Stimulated activated naive CD8-positive, alpha-beta T cell treated with anti-CD3 and anti-CD28 coated beads, Interleukin-15, Interleukin-2, amounts not matched to agents 100 U/mL and 50 U/mL, for 24 hours (primary cell): ENCODE measurements around the gene HECTD4.
"Not testable (repeated sequence)": the region's sequence is repeated elsewhere in the genome, so short reads cannot be mapped to it uniquely, and the experiment has no call there.

Experiments
- ATAC-seq: fragments of 150-1000 bp; cut with Tn5 transposase; one replicate; pipeline ENCODE4 v1.10.0; 2021
- DNase-seq: peaks from one replicate; pipeline ENCODE4 v3.0.0; 2021

Gene HECTD4

DNA sequence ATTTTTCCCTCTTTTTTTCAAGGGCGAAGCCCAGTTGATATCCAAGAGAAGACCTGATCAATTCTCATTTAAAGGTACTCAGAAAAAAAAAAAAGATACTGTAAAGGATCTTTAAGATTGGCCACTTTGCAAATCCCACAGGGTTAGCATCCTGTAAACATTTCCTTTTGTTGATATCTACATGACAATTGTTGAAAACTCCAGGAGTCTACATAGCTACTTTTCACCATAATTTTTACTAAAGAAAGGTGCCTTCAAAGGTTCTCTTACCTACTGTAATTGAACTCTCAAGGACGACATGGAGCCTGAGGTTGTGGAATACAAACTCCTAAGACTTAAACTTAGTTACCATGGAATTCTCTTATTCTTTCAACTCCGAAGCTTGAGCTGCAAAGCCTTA, 125.5 kb downstream of the HECTD4 start:
- ATAC-seq = no peak

DNA sequence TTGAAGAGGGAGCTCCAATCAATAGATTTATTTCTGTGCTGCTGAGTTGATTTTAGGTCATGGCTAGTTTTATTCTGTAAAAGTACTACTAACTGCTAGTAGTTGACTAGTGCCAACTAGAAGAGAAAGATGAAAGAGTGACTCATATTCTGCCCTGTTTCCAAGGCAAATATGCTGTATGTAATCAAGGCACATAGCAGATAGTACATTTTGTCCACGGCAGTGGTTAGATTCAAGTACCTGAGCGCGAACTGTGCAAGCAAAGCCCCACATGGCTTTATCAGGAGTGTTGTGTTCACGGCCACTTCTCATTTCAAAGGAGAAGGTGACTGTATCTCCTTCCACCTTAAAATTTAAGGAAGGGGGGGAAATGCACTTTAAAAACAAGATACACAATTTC, 130.0 kb downstream of the HECTD4 start:
- DNase-seq (no peak), ATAC-seq (no peak)

More for the DNA sequence above, 125.5 kb downstream of the HECTD4 start:
- no peak for DNase-seq

- not testable (repeated sequence) for ATAC-seq, DNase-seq
Observed at GRCh38 chr12:112244902-112245301, 137.3 kb downstream of the HECTD4 start.

DNA sequence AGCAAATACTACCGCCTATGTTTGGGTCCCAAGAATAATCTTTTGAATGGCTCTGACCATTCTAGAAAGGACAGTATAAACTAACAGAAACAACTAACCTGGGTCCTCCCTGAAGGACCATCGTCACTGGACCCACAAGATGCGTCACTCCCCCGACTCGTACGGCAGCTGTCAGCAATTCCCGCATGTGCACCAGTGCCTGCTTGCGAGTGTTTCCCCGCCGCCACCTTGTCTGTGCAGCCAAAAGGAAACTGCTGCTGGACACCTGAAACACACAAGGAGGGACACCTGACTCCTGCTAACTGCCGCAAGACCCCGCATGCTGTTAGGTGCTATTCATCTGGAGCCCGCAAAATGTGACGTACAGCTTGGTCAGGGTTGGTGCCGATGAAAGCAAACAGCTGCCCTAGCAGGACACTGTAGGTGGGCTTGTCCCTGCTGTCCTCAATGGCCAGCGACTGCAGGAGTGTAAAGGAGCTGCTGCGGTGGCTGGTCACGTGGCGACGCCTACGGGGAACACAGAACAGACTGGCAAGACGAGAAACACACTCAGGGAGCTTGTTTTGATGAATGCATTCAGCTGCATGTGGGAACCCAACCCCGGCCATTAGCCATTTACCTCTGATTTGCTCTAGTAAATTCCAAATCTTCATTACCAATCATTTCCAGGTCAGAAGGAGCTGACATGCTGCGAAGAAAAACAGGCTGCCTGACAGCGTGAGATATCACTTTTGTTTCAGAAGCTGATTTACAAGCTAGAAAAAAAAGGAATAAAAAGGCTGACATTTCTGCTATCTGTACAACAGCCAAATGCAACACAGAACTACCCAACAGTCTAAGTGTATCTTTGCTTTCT, 138.7 kb downstream of the HECTD4 start:
- no peak for ATAC-seq
- DNase-seq = no peak

GRCh38 chr12:112241176-112241575, 141.1 kb downstream of the HECTD4 start:
- DNase-seq (no peak), ATAC-seq (no peak)

- ATAC-seq = no peak
- no peak for DNase-seq
Observed at GRCh38 chr12:112239881-112240280, 142.3 kb downstream of the HECTD4 start.

GRCh38 chr12:112239020-112239419, 143.2 kb downstream of the HECTD4 start:
- no peak for ATAC-seq

GRCh38 chr12:112238441-112238840, 143.8 kb downstream of the HECTD4 start:
- no peak for ATAC-seq
- DNase-seq = no peak

More at GRCh38 chr12:112239020-112239419, 143.2 kb downstream of the HECTD4 start:
- DNase-seq = no peak

DNA sequence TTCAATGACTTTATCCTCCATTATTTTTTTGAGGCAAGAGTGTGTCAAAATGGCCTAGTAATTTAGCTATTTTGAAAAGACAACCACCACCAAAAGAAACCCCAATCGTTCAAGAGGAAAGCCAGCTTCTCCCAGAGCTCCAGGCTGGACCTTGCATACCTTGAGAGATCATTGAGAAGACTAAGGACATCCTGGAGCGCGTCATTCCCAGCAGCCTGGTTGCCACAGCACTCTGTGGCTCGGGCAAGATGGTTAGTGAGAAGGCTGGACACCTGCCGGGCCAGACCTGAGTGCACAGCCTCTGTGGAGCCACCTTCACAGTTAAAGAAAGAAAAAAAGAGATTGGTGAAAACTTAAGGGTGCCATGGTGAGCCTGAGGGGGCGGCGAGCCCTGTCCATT, 145.4 kb downstream of the HECTD4 start:
- ATAC-seq = no peak
- DNase-seq = no peak

DNA sequence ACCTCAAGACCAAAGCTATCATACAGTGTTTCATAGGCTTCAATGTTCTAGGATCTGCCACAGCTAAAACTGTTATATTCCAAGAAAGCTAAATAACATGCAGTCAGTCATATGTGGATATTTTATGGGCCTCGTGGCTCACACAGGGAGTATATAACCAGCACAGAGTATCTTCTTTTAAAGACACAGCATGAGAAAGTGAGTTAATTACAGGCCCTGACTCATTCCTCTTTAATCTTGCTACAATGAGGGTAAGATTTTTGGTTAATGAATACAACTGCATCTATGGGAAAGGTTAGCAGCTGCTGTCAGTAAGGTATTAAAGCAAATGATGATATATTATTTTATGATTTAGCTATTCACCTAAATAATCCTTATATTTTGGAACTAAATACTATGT, 145.8 kb downstream of the HECTD4 start:
- ATAC-seq = no peak

GRCh38 chr12:112234303-112234702, 147.9 kb downstream of the HECTD4 start:
- DNase-seq (no peak), ATAC-seq (no peak)

More for the DNA sequence above, 145.8 kb downstream of the HECTD4 start:
- no peak for DNase-seq

GRCh38 chr12:112233242-112233641, 149.0 kb downstream of the HECTD4 start:
- ATAC-seq (no peak), DNase-seq (no peak)

- DNase-seq (no peak), ATAC-seq (no peak)
Observed at GRCh38 chr12:112230136-112230535, 152.1 kb downstream of the HECTD4 start.

DNA sequence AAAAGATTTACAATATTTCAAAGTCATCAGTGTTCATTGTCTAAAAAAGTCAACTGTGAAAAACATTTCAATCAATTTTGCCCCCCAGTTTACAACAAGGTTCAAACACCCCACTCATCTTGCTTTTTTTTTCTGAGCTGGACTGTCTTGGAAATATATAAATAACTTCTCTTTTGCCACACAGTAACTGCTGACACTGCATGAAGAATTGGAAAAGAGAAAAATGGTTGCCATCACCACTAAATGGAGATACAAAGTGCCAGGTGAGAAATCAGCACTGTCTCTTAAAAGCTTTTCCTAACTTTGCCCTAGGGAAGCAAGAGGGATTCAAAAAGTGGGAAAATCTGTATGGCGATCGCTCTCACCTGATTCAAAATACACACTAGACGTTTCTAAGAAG, 155.5 kb downstream of the HECTD4 start:
- no peak for DNase-seq
- no peak for ATAC-seq

- ATAC-seq, DNase-seq: not testable (repeated sequence)
Observed at GRCh38 chr12:112220628-112221027, 161.6 kb downstream of the HECTD4 start.

DNA sequence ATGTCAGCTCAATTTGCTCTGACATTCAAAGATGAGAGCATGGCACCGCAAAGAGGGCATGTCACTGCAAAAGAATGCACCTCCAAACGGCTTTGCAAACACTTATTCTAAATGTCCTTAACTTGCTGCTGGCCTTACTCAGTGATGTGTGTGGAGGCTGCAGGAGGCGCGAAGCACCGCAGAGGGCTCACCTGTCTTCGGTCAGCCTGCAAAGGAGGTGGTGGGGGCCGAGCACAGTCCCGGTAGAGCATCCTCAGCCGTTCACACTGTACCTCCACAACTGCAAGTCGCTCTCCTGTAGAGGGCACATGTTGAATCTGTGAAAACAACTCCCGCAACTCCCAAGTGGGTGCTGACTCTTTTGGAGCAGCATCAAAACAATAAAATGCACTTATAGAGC, 163.0 kb downstream of the HECTD4 start:
- DNase-seq (no peak), ATAC-seq (no peak)

GRCh38 chr12:112218150-112218549, 164.1 kb downstream of the HECTD4 start:
- DNase-seq = no peak
- no peak for ATAC-seq

- ATAC-seq = no peak
- DNase-seq = no peak
Observed at GRCh38 chr12:112217647-112218046, 164.6 kb downstream of the HECTD4 start.

DNA sequence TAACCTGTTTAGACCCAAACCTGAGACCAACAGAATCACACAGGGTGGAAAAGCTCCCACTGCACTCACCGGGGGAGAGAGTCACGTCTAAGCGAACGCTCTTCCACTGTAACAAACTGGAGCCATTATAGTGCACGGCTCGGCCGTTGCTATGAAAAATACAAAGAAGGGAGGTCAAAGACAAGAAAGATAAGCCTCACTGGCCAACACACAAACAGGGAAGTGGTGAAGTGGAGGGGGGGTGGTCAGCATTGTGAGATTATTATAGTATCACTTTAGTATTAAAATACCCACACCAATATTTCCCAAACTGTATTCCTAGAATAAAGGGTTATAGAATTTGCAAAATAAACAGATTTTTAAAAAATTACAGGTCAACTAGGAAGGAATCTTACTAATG, 166.0 kb downstream of the HECTD4 start:
- ATAC-seq (no peak), DNase-seq (no peak)

- DNase-seq (no peak), ATAC-seq (no peak)
Observed at GRCh38 chr12:112214064-112214463, 168.2 kb downstream of the HECTD4 start.

- ATAC-seq (no peak), DNase-seq (no peak)
Observed at GRCh38 chr12:112208301-112208910, 173.8 kb downstream of the HECTD4 start.

GRCh38 chr12:112207397-112207924, 174.8 kb downstream of the HECTD4 start:
- ATAC-seq (no peak), DNase-seq (no peak)

DNA sequence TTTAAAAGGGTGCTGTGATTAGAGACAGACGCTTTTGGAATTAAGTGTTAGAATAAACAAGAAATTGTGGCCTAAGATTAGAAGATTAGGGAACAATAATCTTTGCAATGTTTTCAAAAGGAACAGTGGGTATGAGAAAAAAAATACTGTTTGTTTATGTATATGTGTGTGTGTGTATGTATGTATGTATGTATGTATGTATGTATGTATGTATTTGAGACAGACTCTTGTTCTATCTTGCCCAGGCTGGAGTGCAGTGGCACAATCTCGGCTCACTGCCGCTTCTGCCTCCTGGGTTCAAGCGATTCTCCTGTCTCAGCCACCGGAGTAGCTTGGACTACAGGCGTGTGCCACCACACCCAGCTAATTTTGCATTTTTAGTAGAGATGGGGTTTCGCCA, 175.3 kb downstream of the HECTD4 start:
- ATAC-seq (no peak), DNase-seq (no peak)
